ENCODE measurements around the gene EBLN1. TPM values are rescaled to one million over a fixed set of nuclear protein-coding genes. Genes with fewer than 3 reads are reported as not detected.

EBLN1 gene
- total and polyA plus RNA-seq, 4 experiments from 2014 or later: not detected

GRCh38 chr10:22230158-22230833 lies 12.5 kb upstream of the EBLN1 start:
- H3K4me3 Mint-ChIP-seq: peak overlapping the region; percentile 87 to 98 (median 95)
- ChIA-PET POLR2A (ENCODE audit: partially characterized antibody) (interaction anchor here (0.5 to 5.9 kb wide), 18 partner anchors 10 to 758 kb away, joined by 3 to 68 read pairs (median 6); partner anchors contain the start of genes BMI1, COMMD3, DNAJC1 and SKIDA1), CTCF (ENCODE audit: partially characterized antibody) (interaction anchor here (1.3 to 3.0 kb wide), 7 partner anchors 14 to 758 kb away, joined by 4 to 15 read pairs (median 6); partner anchors contain the start of gene COMMD3)
- H3K27me3 ChIP-seq (ENCODE audit: insufficient read depth, low read length): no peaks in the 10 kb centered on the region
- no peaks in the 10 kb centered on the region for H3K9me3 ChIP-seq (ENCODE audit: control insufficient read depth in 1 of 2, low read length in 2 of 2)
- intact Hi-C loops (cut with micrococcal nuclease): no loop called here
- peaks cover 8 to 9% of the 10 kb centered on the region in 2 donors for H3K27me3 Mint-ChIP-seq
- H3K36me3 ChIP-seq (ENCODE audit: insufficient read depth, low read length): no peaks in the 10 kb centered on the region
- peak overlapping the region; percentile 61 for H3K4me3 ChIP-seq (ENCODE audit: low read length in 2 of 2)
- H3K27ac ChIP-seq (ENCODE audit: low read depth, low read length): peak overlapping the region; percentile 61
- H3K36me3 Mint-ChIP-seq: peaks cover 0 to 11% of the 10 kb centered on the region in 2 donors
- H3K9me3 Mint-ChIP-seq: peaks cover 0 to 12% (median under 1%) of the 10 kb centered on the region in 8 donors
- peak overlapping the region; percentile 86 to 100 (median 99) for H3K27ac Mint-ChIP-seq
- peak; percentile 48 to 57 (median 55) for DNase-seq
- peaks cover 15% of the 10 kb centered on the region for H3K4me1 ChIP-seq (ENCODE audit: insufficient read depth, low read length)
- peaks cover 15 to 35% (median 16%) of the 10 kb centered on the region in 4 donors for H3K4me1 Mint-ChIP-seq

- peaks cover 0 to 12% (median under 1%) of the 10 kb centered on the region in 8 donors for H3K9me3 Mint-ChIP-seq
- Histone ChIP-seq H3K4me3 (ENCODE audit: low read length in 2 of 2) (peak overlapping the region; percentile 61), H3K4me1 (ENCODE audit: insufficient read depth, low read length) (peaks cover 15% of the 10 kb centered on the region), H3K27ac (ENCODE audit: low read depth, low read length) (peak overlapping the region; percentile 61), H3K27me3 (ENCODE audit: insufficient read depth, low read length) (no peaks in the 10 kb centered on the region), H3K36me3 (ENCODE audit: insufficient read depth, low read length) (no peaks in the 10 kb centered on the region), H3K9me3 (ENCODE audit: control insufficient read depth in 1 of 2, low read length in 2 of 2) (no peaks in the 10 kb centered on the region)
- H3K4me3 Mint-ChIP-seq: peak overlapping the region; percentile 87 to 98 (median 95)
- H3K27me3 Mint-ChIP-seq: peaks cover 7% of the 10 kb centered on the region in 2 donors
- peaks cover 15 to 35% (median 16%) of the 10 kb centered on the region in 4 donors for H3K4me1 Mint-ChIP-seq
- intact Hi-C loops (cut with micrococcal nuclease): loop anchor here (1.0 to 5.0 kb wide), 10 partner anchors 18 to 1209 kb away; partner anchors contain the start of genes COMMD3, DNAJC1, MLLT10 and OTUD1
- peak overlapping the region; percentile 86 to 100 (median 99) for H3K27ac Mint-ChIP-seq
- DNase-seq: peak in 1 of 5 donors; percentile 8
- CTCF ChIA-PET (ENCODE audit: partially characterized antibody): interaction anchor here (1.4 to 3.0 kb wide), 5 partner anchors 24 to 759 kb away, joined by 4 to 15 read pairs (median 10); partner anchors contain the start of gene COMMD3
- H3K36me3 Mint-ChIP-seq: peaks cover 0 to 11% of the 10 kb centered on the region in 2 donors
- POLR2A ChIA-PET (ENCODE audit: partially characterized antibody): interaction anchor here (0.6 to 5.9 kb wide), 25 partner anchors 15 to 759 kb away, joined by 3 to 68 read pairs (median 5); partner anchors contain the start of genes BMI1, COMMD3, DNAJC1 and SKIDA1
These were observed 12.0 kb upstream of the EBLN1 start for GRCh38 chr10:22229802-22230157.

- H3K27me3 Mint-ChIP-seq: peaks cover 5 to 7% of the 10 kb centered on the region in 2 donors
- H3K36me3 Mint-ChIP-seq: peaks cover 0 to 11% of the 10 kb centered on the region in 2 donors
- peaks cover 15 to 35% (median 16%) of the 10 kb centered on the region in 4 donors for H3K4me1 Mint-ChIP-seq
- Histone ChIP-seq H3K36me3 (ENCODE audit: insufficient read depth, low read length) (no peaks in the 10 kb centered on the region), H3K27me3 (ENCODE audit: insufficient read depth, low read length) (no peaks in the 10 kb centered on the region), H3K27ac (ENCODE audit: low read depth, low read length) (peak overlapping the region; percentile 61), H3K4me1 (ENCODE audit: insufficient read depth, low read length) (peaks cover 15% of the 10 kb centered on the region), H3K9me3 (ENCODE audit: control insufficient read depth in 1 of 2, low read length in 2 of 2) (no peaks in the 10 kb centered on the region), H3K4me3 (ENCODE audit: low read length in 2 of 2) (peak overlapping the region; percentile 61)
- peak overlapping the region; percentile 87 to 98 (median 95) for H3K4me3 Mint-ChIP-seq
- peak overlapping the region; percentile 86 to 100 (median 99) for H3K27ac Mint-ChIP-seq
- POLR2A ChIA-PET (ENCODE audit: partially characterized antibody): interaction anchor here (0.6 to 5.9 kb wide), 32 partner anchors 11 to 759 kb away, joined by 3 to 68 read pairs (median 4); partner anchors contain the start of genes BMI1, COMMD3, DNAJC1 and MLLT10
- intact Hi-C loops (cut with micrococcal nuclease): loop anchor here (1.0 to 5.0 kb wide), 10 partner anchors 18 to 1210 kb away; partner anchors contain the start of genes COMMD3, DNAJC1, MLLT10 and OTUD1
- CTCF ChIA-PET (ENCODE audit: partially characterized antibody): interaction anchor here (0.7 to 3.0 kb wide), 12 partner anchors 14 to 759 kb away, joined by 3 to 15 read pairs (median 4); partner anchors contain the start of genes COMMD3 and DNAJC1
- peaks cover 0 to 12% (median under 1%) of the 10 kb centered on the region in 8 donors for H3K9me3 Mint-ChIP-seq
- DNase-seq: peak; percentile 90 to 92 (median 92)
These were observed 11.4 kb upstream of the EBLN1 start for GRCh38 chr10:22228943-22229801.

GRCh38 chr10:22228167-22228938 lies 10.5 kb upstream of the EBLN1 start:
- POLR2A ChIA-PET (ENCODE audit: partially characterized antibody): interaction anchor here (0.6 to 5.9 kb wide), 25 partner anchors 12 to 760 kb away, joined by 3 to 68 read pairs (median 5); partner anchors contain the start of genes COMMD3, DNAJC1, MLLT10 and SPAG6
- no peaks in the 10 kb centered on the region for H3K36me3 ChIP-seq (ENCODE audit: insufficient read depth, low read length)
- H3K27me3 Mint-ChIP-seq: peaks cover 5 to 7% of the 10 kb centered on the region in 2 donors
- H3K36me3 Mint-ChIP-seq: peaks cover 0 to 11% of the 10 kb centered on the region in 2 donors
- intact Hi-C loops (cut with micrococcal nuclease): loop anchor here (2.0 to 5.0 kb wide), 2 partner anchors 206 to 1210 kb away; partner anchors contain the start of gene OTUD1
- H3K4me1 ChIP-seq (ENCODE audit: insufficient read depth, low read length): peaks cover 15% of the 10 kb centered on the region
- H3K27me3 ChIP-seq (ENCODE audit: insufficient read depth, low read length): no peaks in the 10 kb centered on the region
- CTCF ChIA-PET (ENCODE audit: partially characterized antibody): interaction anchor here (0.9 to 3.0 kb wide), 9 partner anchors 15 to 732 kb away, joined by 3 to 15 read pairs (median 5); partner anchors contain the start of gene COMMD3
- peaks cover 15 to 35% (median 16%) of the 10 kb centered on the region in 4 donors for H3K4me1 Mint-ChIP-seq
- H3K27ac ChIP-seq (ENCODE audit: low read depth, low read length): peak overlapping the region; percentile 61
- peak overlapping the region; percentile 80 to 100 (median 86) for H3K27ac Mint-ChIP-seq
- H3K4me3 Mint-ChIP-seq: peak overlapping the region; percentile 87 to 98 (median 95)
- peak overlapping the region; percentile 61 for H3K4me3 ChIP-seq (ENCODE audit: low read length in 2 of 2)
- no peaks in the 10 kb centered on the region for H3K9me3 ChIP-seq (ENCODE audit: control insufficient read depth in 1 of 2, low read length in 2 of 2)
- no peak for DNase-seq
- H3K9me3 Mint-ChIP-seq: peaks cover 0 to 12% (median under 1%) of the 10 kb centered on the region in 8 donors

GRCh38 chr10:22226599-22226998 lies 8.8 kb upstream of the EBLN1 start:
- Mint-ChIP-seq H3K27ac (no peak overlapping the region), H3K27me3 (peaks cover 5 to 7% of the 10 kb centered on the region in 2 donors), H3K4me1 (peaks cover 16 to 35% (median 18%) of the 10 kb centered on the region in 4 donors), H3K4me3 (no peak overlapping the region), H3K9me3 (peaks cover 0 to 16% (median under 1%) of the 10 kb centered on the region in 8 donors), H3K36me3 (peaks cover 0 to 11% of the 10 kb centered on the region in 2 donors)
- CTCF ChIA-PET (ENCODE audit: partially characterized antibody): interaction anchor here (1.0 kb wide), 1 partner anchor 762 kb away, joined by 3 read pairs; no protein-coding TSS in a partner anchor
- DNase-seq: no peak
- Histone ChIP-seq H3K4me1 (ENCODE audit: insufficient read depth, low read length) (peaks cover 15% of the 10 kb centered on the region), H3K9me3 (ENCODE audit: control insufficient read depth in 1 of 2, low read length in 2 of 2) (no peaks in the 10 kb centered on the region), H3K27me3 (ENCODE audit: insufficient read depth, low read length) (no peaks in the 10 kb centered on the region), H3K27ac (ENCODE audit: low read depth, low read length) (no peak overlapping the region), H3K36me3 (ENCODE audit: insufficient read depth, low read length) (no peaks in the 10 kb centered on the region), H3K4me3 (ENCODE audit: low read length in 2 of 2) (no peak overlapping the region)
- POLR2A ChIA-PET (ENCODE audit: partially characterized antibody): no interaction called here
- intact Hi-C loops (cut with micrococcal nuclease): loop anchor here (5.0 kb wide), 1 partner anchor 204 kb away; no protein-coding TSS in a partner anchor

All from CD4-positive, alpha-beta memory T cell (primary cell).